GM18499 (cell line): ENCODE results near the gene UNC5A.
"Not testable (repeated sequence)": the region's sequence is repeated elsewhere in the genome, so short reads cannot be mapped to it uniquely, and the experiment has no call there.

ENCODE experiments used
- ATAC-seq: cut with Tn5 transposase; IDR thresholded peaks from one replicate; pipeline ENCODE4 v1.9.1; 2021; ENCODE audit warnings: moderate number of reproducible peaks; ENCODE audit not compliant: insufficient read depth, unreplicated experiment

The UNC5A gene

DNA sequence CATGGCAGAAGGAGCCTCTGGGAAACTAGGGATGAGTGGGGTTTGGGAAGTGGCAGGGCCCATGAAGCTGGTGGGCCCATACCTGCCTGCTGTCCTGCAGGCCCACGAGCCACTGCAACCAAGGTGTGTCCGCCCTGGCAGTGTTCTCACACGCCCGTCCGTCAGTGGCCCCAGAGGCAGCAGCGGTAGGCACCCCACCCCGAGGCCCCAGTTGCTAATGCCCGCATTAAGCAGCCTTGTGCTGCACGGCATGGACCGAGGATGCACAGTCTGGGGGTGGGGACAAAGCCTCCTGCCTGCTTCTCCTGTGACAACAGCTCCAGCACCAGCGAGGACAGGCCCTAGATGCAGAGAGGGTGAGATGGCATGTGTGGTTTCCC is 47.5 kb downstream of the UNC5A start:
- no peak for ATAC-seq

DNA sequence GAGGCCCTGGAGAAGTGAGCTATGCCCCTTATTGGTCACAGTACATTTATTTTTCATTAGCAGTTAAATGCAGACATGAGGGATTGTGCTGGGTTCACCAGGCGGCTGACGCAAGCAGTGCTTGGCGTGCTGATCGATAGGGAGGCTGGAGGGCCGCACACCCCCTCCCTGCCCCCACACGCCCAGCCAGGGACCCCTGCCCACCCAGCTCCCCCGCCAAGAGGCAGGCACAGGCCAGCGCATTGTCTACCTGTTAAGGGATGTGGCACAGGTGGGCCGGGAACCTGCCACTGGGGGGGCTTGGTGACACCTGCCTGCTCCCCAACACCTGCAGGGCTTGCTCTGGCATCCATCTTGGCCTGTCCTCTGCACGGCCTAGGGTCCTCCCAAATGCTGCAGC is 49.6 kb downstream of the UNC5A start:
- no peak for ATAC-seq

DNA sequence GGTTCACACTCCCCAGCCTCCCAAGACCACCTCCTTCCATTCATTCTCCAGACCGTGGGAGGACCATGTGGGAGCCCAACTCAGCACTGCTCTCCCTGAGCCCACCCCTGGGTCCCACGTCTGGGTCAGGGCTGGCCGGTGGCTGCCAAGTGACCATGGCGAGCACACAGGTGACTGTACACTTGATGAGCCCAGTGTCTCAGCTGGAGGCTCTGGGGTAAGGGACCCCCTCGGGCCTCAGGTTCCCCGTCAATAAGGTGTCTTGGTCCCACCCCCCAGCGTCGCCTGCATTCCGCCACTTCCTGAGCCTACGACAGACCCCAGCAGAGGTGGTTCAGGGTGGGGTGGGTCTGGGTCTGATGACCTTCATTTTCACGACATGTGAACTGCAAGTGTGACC is 50.0 kb downstream of the UNC5A start:
- ATAC-seq = no peak

DNA sequence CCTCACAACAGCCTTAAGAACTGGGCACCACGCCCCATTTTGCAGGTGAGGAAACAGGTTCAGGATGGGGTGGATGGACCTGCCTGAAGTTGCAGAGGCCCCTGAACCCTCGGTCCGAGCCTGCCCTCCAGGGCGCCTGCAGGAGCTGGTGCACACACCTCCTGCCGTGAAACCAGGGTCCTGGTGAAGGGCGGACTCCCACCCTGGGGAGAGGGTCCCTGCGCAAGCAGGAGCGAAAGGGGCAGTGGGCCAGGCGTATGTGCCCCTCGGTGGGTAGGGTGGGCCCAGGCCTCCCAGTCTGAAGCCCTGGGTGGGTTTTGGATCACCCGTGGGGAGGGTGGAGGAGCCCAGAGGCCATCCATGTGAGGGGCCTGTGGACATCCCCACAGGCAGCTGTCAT is 50.9 kb downstream of the UNC5A start:
- no peak for ATAC-seq

DNA sequence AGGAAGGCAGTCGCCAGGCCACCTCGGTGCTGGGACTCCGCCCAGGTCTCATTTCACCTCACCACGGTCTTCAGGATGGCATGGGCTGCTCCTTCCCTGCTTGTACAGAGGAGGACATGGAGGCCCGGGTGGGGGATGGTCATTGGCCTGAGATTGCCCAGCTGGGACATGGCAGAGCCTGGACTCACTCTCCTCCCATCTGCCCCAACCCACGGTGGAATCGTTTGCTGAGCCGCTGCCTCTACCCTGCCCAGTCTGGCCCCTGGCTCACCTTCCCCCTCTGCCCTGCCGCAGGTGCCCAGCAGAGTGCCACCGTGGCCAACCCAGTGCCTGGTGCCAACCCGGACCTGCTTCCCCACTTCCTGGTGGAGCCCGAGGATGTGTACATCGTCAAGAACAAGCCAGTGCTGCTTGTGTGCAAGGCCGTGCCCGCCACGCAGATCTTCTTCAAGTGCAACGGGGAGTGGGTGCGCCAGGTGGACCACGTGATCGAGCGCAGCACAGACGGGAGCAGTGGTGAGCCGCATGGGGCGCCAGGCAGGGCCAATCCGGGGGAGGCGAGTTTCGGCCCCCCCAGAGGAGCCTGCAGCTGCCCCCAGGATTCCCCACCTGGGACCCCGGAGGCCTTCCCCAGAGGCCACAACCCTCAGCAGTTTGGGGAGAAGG is 52.1 kb downstream of the UNC5A start:
- no peak for ATAC-seq

DNA sequence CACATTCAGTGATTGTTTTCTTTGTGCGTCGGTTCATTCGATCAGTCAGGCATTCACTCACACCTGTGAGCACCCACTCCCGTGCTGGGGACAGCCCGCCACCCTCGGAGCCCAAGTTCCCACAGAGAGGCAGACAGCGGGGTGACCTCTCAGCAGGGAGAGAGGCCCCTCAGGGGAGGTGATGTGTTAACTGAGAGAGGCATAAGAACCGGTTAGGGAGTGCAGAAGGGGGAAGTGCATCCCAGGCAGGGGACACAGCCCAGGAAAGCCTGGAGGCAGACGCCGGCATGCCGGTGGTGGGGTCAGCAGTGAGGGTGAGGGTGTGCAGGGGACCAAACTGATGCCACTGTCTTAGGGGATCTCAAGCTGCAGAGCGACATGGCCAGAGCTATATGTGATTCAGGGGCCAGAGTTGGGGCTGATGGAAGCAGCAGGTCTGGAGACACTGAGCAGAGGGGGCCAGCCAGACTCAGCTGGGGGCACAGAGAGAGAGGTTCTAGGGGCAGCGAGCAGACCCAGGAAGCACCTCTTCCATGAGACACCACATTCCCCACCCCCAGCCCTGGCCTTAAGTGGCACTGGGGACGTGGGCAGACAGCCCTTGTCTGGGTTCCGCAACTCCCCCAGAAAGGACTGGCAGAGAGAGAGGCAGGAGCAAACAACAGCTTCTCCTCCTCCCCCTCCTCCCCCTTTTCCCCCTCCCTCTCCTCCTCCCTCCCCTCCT is 52.8 kb downstream of the UNC5A start:
- ATAC-seq = no peak

DNA sequence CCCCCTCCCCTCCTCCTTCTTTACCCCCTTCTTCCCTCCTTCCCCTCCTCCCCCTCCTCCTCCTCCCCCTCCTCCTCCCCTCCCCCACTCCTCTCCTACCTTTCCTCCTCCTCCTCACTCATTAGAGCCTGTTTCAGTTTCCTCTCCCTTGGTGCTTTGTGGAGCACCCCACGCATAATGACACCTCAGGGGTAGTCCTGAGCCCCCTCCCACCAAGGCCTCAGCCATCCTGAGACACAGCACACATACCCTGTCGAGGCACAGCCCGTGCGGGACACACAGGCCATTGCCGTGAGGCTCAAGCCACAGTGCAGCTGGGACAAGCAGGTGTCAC is 53.4 kb downstream of the UNC5A start:
- ATAC-seq = no peak

DNA sequence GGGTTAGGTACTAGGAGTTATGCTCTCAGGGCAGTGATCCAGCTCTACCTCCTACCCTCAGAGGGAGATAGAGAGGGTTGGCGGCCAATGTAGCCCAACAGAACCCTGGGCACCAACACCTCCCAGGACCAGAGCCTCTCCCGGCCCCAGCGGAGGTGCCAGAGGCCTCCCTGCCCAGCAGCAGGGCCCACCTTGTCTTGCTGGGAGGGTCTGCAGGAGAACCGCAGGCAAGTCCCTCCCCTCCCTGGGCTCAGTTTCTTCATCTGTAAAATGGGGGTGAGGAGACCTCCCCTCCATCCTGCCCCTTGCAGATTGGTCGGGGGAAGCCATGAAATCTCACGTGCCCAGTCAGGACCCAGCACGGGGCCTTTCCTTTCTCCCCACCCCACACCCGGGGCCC is 54.4 kb downstream of the UNC5A start:
- ATAC-seq = no peak

DNA sequence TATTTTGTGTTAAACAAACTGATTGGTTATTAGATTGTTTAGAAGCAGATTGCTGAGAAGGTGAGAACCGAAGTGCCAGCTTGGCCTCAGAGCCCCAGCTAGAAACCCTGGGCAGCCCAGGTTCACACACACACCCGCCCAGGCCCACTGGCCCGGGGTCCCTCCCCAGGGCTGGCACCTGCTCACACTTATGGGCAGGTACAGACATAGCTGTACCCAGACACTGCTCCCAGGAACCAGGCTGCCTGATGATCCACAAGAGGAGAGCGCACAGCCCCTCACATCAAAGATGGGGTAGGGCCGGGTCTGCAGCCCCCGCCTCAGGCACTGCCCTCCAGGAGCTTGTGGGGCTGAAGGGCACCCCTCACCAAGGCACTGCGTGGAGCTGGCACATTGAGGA is 55.6 kb downstream of the UNC5A start:
- no peak for ATAC-seq

DNA sequence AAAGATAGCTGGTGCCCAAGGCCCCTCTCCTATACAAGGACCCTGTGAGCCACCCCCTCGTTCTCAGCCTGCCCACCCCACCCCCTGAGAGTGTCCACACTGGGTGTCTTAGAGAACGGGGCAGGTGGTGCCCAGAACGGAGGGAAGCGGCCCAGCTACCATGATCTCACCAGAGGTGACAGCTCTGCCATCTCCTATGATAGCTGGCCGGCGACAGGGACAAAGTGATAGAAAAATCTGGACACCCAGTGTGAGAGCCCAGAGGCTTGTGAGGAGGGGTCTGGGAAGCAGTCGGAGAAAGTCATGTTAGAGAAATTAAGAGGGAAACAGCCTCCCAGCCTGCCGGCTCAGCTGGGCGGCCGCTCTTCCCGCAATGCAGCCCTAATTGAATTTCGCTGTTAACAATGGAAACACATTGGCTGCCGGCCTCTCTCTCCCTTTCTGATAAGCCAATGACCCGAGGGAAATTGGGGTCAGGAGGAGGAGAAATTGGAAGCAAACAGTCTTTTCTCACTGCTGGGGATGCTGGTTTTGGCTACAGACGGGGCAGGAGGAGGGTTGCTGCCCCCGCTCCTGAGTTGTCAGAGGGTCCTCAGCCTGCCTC is 56.5 kb downstream of the UNC5A start:
- ATAC-seq = no peak

DNA sequence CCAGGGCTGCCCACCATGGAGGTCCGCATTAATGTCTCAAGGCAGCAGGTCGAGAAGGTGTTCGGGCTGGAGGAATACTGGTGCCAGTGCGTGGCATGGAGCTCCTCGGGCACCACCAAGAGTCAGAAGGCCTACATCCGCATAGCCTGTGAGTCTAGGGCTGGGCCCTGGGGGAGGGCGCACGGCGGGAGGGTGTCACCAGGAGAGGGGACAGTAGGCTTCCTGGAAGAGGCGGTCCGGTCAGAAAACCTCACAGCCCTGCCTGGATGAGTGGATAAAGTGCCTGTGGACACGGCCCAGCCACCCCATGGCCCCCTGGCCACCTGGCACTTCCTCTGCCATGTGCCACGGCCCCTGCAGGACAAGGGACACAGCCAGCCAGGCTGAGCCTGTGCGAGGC is 57.8 kb downstream of the UNC5A start:
- no peak for ATAC-seq

DNA sequence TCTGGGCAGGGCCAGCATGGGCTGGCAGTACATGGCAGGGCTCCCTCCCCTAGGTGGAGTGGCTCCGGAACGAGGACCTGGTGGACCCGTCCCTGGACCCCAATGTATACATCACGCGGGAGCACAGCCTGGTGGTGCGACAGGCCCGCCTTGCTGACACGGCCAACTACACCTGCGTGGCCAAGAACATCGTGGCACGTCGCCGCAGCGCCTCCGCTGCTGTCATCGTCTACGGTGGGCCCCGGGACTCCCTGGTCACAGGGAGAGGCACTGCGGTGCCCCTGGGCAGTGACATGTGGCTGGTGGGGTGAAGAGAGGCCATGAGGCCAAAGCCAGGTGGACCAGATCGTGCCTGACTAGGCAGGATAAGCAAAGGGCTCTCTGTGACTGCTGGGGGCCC is 58.4 kb downstream of the UNC5A start:
- no peak for ATAC-seq

DNA sequence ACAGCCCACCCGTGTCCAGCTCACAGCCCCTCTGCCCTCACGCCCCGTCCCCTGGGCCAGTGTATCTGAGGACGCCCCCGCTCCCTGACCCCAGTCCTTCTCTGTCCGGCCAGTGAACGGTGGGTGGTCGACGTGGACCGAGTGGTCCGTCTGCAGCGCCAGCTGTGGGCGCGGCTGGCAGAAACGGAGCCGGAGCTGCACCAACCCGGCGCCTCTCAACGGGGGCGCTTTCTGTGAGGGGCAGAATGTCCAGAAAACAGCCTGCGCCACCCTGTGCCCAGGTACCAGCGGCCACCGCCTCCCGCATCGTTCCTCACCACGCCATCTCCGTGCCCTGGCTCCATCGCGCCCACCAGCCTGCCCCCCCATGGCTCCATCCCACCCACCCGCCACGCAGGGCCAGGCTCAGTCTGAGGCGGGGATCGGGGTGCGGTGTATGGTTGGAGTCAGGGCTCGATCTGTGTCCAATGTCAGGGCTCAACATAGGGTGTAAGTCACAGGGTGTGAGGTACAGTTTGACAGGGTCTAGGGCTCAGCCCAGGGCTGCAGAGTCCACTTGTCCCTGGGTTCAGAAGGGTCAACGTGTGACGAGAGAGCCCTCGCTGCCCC is 59.2 kb downstream of the UNC5A start:
- no peak for ATAC-seq

DNA sequence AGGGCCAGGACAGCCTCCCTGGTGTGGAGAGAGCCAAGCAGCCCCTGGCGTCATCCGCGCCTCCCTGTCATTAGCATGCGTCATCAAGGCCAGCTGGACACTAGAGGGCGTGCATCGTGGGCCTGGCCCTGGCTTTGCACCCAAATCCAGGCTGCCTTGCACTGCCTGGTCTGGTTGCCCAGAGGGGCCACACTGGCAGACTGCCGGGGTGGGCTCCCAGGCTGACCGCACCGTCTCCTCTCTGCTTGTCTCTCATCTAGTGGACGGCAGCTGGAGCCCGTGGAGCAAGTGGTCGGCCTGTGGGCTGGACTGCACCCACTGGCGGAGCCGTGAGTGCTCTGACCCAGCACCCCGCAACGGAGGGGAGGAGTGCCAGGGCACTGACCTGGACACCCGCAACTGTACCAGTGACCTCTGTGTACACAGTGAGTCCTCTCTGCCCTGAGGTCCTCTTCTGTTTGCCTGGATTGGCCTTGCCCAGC is 59.8 kb downstream of the UNC5A start:
- no peak for ATAC-seq

DNA sequence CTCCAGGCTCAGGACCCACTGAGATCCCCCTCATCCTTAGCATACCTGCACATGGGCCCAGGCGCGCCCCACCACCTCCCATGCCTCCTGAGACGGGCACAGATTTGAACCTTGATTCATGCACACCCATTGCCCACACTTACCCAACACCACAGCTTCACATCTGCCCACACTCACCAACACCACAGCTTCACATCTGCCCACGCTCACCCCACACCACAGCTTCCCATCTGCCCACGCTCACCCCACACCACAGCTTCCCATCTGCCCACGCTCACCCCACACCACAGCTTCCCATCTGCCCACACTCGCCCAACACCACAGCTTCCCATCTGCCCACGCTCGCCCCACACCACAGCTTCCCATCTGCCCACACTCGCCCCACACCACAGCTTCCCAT is 60.3 kb downstream of the UNC5A start:
- not testable (repeated sequence) for ATAC-seq

DNA sequence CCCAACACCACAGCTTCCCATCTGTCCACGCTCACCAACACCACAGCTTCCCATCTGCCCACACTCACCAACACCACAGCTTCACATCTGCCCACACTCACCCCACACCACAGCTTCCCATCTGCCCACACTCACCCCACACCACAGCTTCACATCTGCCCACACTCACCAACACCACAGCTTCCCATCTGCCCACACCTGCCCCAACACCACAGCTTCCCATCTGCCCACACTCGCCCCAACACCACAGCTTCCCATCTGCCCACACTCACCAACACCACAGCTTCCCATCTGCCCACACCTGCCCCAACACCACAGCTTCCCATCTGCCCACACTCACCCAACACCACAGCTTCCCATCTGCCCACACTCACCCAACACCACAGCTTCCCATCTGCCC is 62.2 kb downstream of the UNC5A start:
- ATAC-seq = not testable (repeated sequence)

DNA sequence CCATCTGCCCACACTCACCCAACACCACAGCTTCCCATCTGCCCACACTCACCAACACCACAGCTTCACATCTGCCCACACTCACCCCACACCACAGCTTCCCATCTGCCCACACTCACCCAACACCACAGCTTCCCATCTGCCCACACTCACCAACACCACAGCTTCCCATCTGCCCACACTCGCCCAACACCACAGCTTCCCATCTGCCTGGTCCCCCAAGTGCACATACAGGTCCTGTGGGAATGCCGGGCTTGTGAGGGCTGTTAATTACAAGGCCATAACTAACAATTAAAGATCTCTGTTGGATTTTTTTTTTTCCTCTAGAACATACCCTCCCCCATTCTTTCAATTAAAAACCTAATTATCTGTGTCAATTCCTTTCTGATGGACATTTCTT is 62.7 kb downstream of the UNC5A start:
- ATAC-seq = not testable (repeated sequence)

DNA sequence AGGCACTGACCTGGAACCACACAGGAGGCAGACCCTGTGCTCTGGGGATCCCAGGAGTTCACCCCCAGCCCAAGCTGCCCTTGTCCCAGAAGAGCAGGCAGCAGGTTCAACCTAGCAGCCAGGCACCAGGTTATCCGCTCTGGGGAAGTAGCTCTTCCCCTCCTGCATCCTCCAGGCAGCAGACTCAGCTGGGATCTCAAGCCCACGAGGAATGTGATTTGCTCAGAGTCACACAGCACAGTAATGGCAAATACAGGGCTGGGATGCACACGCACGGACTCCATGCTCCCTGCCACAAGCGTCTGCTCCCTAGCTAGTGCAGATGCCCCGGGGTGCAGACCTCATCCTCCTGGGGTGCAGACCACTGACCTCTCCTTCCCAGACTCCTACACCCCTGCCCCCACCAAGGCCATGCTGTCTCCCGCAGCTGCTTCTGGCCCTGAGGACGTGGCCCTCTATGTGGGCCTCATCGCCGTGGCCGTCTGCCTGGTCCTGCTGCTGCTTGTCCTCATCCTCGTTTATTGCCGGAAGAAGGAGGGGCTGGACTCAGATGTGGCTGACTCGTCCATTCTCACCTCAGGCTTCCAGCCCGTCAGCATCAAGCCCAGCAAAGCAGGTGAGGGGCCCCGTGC is 63.3 kb downstream of the UNC5A start:
- no peak for ATAC-seq

DNA sequence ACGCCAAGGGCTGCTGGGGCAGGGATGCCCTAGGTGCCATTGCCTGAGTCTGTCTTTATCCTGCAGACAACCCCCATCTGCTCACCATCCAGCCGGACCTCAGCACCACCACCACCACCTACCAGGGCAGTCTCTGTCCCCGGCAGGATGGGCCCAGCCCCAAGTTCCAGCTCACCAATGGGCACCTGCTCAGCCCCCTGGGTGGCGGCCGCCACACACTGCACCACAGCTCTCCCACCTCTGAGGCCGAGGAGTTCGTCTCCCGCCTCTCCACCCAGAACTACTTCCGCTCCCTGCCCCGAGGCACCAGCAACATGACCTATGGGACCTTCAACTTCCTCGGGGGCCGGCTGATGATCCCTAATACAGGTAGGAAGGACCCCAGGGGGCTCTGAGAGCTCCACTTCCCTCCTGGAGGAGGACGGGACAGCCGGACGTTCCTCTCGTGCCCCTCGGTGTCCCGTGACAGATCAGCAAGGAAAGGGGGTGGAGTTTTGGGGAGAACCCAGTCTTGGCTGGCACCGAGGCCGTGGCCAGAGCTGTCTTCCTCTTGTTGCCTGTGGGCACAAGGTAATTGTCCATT is 63.9 kb downstream of the UNC5A start:
- ATAC-seq = no peak

DNA sequence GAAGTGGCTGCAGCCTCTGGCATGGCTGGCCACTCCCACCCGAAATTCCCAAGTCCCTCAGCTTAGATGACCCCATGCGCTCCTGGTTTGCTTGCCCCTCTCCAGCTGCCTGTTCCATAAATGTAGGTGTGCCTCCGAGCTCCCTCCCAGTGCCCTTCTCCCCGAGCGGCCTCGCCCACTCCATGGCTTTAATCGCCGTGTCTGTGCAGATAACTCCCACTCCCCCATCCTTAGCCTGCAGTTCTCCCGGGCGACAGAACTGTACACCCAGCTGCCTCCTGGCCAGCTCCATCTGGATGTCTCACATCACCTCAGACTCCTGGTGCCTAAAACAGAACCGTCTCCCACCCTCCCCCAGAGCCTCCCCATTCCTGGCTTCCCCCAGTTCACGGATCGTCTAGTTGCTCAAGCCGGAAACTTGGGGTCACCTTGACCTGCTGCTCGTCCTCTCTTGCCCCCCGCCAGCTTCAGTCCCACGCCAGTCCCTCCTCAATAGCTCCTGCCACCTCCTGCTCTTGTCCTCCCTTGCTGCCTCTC is 64.7 kb downstream of the UNC5A start:
- ATAC-seq = no peak
